GM10266 (cell line): ENCODE measurements around the gene ITSN2.

Experiments
- DNase-seq: peaks from one replicate; pipeline ENCODE4 v3.0.0; 2012; ENCODE audit errors: extremely low spot score
- TF ChIP-seq, protein P1 (sequence below): IDR thresholded peaks from 2 replicates; pipeline ENCODE4 v1.5.1; 2012; ENCODE audit warnings: mild to moderate bottlenecking, low read depth; ENCODE audit not compliant: control insufficient read depth, insufficient read depth; ENCODE audit errors: missing control alignments

Gene ITSN2

DNA sequence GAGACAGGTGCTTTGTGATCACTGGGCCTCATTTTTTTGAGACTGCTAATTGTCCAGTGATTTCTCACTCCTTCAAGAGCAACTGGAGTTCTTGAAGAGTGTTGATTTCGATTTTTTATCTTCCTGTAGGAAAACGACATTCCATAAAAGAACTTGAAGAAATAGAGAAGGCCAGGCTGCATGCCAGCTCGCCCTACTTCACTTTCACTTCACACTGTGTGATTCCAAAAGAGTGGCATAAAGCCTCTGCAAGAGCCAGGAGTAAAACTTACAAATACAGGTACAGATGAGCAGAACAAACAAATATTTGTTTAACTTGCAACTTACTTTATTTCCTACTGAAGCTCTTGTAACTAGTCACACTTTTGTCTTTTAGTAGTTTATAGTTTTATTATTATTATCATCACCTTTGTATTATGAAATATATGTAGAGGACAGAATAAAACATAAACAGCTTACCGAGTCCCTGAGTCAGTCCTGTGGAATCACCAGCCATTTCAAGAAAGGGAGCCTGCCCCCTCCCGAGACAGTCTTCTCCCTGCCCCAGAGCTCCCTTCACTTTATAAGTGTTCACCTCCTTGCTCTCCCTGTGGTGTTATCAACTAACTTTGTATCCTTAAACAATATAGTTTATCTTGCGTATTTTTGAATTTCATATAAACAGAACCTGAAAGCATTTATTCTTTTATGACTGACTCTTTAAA, 176.8 kb downstream of the ITSN2 start:
- TF ChIP-seq, protein P1, sequence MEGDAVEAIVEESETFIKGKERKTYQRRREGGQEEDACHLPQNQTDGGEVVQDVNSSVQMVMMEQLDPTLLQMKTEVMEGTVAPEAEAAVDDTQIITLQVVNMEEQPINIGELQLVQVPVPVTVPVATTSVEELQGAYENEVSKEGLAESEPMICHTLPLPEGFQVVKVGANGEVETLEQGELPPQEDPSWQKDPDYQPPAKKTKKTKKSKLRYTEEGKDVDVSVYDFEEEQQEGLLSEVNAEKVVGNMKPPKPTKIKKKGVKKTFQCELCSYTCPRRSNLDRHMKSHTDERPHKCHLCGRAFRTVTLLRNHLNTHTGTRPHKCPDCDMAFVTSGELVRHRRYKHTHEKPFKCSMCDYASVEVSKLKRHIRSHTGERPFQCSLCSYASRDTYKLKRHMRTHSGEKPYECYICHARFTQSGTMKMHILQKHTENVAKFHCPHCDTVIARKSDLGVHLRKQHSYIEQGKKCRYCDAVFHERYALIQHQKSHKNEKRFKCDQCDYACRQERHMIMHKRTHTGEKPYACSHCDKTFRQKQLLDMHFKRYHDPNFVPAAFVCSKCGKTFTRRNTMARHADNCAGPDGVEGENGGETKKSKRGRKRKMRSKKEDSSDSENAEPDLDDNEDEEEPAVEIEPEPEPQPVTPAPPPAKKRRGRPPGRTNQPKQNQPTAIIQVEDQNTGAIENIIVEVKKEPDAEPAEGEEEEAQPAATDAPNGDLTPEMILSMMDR, result no peak
- DNase-seq, result no peak

DNA sequence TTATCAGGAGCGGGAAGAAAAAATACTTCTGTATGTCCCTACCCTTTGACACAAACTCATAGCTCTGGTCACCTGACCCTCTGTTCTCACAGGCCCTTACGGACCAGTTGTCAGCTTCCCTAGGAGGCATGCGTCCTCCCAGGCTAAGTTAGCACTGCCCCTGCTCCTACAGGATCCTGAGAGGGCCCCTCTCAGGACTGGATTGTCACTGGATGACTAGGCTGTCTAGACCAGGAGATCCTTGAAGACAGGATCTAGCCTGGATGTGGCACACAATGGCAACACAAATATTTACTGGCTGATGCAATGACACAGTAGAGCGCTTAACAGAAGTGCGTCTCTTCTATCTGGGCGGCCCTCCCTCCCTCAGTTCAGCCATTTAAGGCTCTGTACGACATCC, 177.8 kb downstream of the ITSN2 start:
- DNase-seq, result no peak
- TF ChIP-seq, protein P1, result no peak

DNA sequence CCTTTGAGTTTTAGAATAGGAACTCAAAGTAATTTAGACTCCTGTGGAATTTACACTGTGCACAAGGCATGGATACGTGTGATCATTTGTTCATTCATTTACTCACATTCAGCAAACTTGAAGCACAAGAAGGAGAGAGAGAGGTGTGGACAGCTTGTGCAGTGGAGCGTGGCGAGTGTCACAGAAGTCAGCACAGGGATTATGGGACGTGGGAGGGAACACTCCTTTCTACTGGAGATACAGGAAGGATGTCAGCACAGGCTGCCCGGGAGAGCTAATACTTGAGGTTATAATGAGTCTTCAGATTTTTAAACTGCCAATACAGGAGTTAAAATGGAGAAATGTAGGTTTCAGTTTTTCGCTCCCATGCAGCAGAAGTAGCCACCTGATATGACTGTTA, 178.5 kb downstream of the ITSN2 start:
- no peak for DNase-seq
- TF ChIP-seq, protein P1, result no peak

DNA sequence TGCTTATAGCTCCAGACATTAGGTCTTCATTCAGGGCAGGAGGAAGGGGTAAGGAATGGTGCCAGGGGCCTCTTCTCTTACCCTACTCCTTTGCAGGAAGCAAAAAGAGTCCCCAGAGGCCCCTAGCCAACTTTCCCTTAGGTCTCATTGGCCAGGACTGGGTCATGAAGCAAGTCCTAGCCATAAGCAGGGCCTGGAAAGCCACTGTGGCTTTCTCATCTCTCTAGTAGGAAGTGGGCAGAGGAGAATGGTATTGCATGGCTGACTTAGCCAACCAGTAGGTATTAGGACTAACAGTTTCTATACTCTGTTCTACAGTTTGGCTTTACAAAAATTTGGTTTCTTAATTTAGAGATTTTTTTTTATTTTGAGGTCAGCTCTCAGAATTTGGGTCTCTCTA, 180.7 kb downstream of the ITSN2 start:
- no peak for DNase-seq

DNA sequence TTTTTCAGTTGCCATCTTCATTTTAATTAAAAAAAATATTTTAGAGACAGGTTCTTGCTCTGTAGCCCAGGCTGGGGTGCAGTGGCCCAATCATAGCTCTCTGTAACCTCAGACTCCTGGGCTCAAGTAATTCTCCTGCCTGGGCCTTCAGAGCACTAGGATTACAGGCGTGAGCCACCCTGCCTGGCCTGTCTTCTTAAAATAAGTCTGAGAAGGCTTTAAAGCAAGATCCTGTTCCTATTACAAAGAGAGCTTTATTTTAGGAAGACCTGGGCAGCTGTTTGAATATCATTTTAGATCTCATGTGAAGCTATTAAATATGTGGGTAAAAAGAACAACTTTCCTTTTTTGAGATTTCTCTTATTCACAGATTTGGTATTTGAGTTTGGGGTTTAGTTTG, 184.0 kb downstream of the ITSN2 start:
- DNase-seq, result no peak
- TF ChIP-seq, protein P1, result no peak

More for the DNA sequence above, 180.7 kb downstream of the ITSN2 start:
- TF ChIP-seq, protein P1, result no peak

DNA sequence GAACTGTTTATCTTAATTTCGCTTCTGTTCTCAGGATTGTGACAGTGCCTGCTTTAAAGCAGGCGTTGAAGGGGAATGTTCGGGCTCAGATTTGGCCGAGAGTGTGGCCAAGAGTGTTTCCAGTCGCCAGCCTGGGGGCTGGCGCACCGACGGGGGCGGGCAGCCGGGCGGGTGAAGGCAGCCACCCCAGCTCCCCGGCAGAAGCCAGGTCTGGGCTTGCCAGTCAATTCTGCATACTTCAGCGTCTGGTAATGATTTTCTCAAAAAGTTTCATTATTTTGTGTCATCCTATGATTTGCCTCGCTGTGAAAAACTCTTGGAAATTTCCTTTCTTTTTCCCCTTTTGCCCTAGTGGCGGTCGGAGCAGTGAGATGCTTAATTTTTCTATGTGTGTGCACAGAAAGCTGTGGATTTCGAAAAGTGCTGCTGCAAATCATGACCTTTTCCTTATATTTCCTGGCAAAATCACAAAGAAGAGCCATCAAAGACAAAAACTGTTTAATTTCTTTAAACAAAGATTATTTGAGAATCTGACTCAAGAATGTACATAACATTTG, 184.6 kb downstream of the ITSN2 start:
- TF ChIP-seq, protein P1, result no peak
- DNase-seq, result no peak

DNA sequence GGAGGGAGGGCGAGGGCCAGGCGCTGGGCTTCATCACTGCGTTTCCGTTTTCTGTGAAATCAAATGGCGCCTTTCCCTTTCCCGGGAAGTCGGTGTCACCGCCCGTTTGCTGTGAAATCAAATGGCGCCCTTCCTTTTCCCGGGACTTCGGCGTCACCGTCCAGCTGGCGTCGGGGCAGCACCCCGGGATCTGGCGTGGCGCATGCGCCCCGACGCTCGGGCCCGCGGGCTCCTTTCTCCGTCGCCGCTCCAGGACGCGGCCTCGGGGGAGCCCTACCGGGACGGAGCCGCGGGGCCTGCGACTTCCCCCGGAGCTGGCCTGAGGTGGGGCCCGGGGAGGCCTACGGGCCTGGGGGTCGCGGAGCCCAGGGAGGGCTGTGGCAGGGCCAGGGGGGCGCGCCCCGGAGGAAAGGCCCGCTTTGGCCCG, 185.5 kb downstream of the ITSN2 start, which contains the start of gene FAM228A:
Gene FAM228A, plus strand, starts transcription at position 203 of the 427 bp plus-strand sequence. CDS start 428 bp downstream, outside the sequence.
- TF ChIP-seq, protein P1, result no peak
- no peak for DNase-seq
